Measurements from ENCODE around the gene BHLHE23. TPM values are rescaled to one million over a fixed set of nuclear protein-coding genes. Genes with fewer than 3 reads are reported as not detected.

The BHLHE23 gene
- total and polyA plus RNA-seq, 5 experiments from 2014 or later, result not detected

GRCh38 chr20:62978561-62978943, 28.2 kb downstream of the BHLHE23 start:
- Mint-ChIP-seq H3K36me3 (no peaks in the 10 kb centered on the region), H3K27ac (peak overlapping the region in 7 of 10 donors; percentile 25 to 91 (median 79)), H3K4me3 (peak overlapping the region in 6 of 10 donors; percentile 64 to 79 (median 74)), H3K4me1 (peaks cover 14 to 60% (median 39%) of the 10 kb centered on the region in 4 donors), H3K27me3 (peaks cover 5 to 80% (median 32%) of the 10 kb centered on the region in 5 donors), H3K9me3 (no peaks in the 10 kb centered on the region)
- no peak for DNase-seq
- POLR2A ChIA-PET, result interaction anchor here (1.0 kb wide), 1 partner anchor 62 kb away, joined by 3 read pairs; no protein-coding TSS in a partner anchor
- ATAC-seq, result no peak

- peak; percentile 65 to 87 (median 78) for DNase-seq
- POLR2A ChIA-PET, result interaction anchor here (1.0 to 1.6 kb wide), 3 partner anchors 23 to 61 kb away, joined by 3 to 5 read pairs (median 4); no protein-coding TSS in a partner anchor
- peak; percentile 65 to 76 for ATAC-seq
- peaks cover 14 to 61% (median 42%) of the 10 kb centered on the region in 4 donors for H3K4me1 Mint-ChIP-seq
- peaks cover 6 to 82% (median 30%) of the 10 kb centered on the region in 5 donors for H3K27me3 Mint-ChIP-seq
- peak overlapping the region in 9 of 10 donors; percentile 19 to 91 (median 79) for H3K27ac Mint-ChIP-seq
- H3K9me3 Mint-ChIP-seq, result no peaks in the 10 kb centered on the region
- H3K4me3 Mint-ChIP-seq, result peak overlapping the region; percentile 58 to 79 (median 74)
- no peaks in the 10 kb centered on the region for H3K36me3 Mint-ChIP-seq
These were observed 28.9 kb downstream of the BHLHE23 start for GRCh38 chr20:62977613-62978560.

GRCh38 chr20:62976886-62977285, 29.9 kb downstream of the BHLHE23 start:
- H3K9me3 Mint-ChIP-seq, result no peaks in the 10 kb centered on the region
- H3K27ac Mint-ChIP-seq, result peak overlapping the region in 3 of 10 donors; percentile 64 to 77 (median 69)
- H3K36me3 Mint-ChIP-seq, result no peaks in the 10 kb centered on the region
- no peak for DNase-seq
- ATAC-seq, result no peak
- H3K27me3 Mint-ChIP-seq, result peaks cover 12 to 84% (median 35%) of the 10 kb centered on the region in 5 donors
- no peak overlapping the region for H3K4me3 Mint-ChIP-seq
- peaks cover 20 to 60% (median 42%) of the 10 kb centered on the region in 4 donors for H3K4me1 Mint-ChIP-seq
- POLR2A ChIA-PET, result interaction anchor here (1.3 to 1.6 kb wide), 3 partner anchors 22 to 56 kb away, joined by 3 to 5 read pairs (median 4); no protein-coding TSS in a partner anchor

- no peaks in the 10 kb centered on the region for H3K9me3 Mint-ChIP-seq
- ATAC-seq (no peak), DNase-seq (no peak)
- peaks cover 22 to 59% (median 42%) of the 10 kb centered on the region in 4 donors for H3K4me1 Mint-ChIP-seq
- peak overlapping the region in 2 of 10 donors; percentile 11 to 43 for H3K4me3 Mint-ChIP-seq
- peak overlapping the region in 5 of 10 donors; percentile 40 to 85 (median 62) for H3K27ac Mint-ChIP-seq
- peaks cover 18 to 82% (median 42%) of the 10 kb centered on the region in 5 donors for H3K27me3 Mint-ChIP-seq
- POLR2A ChIA-PET, result interaction anchor here (1.6 kb wide), 1 partner anchor 55 kb away, joined by 3 read pairs; no protein-coding TSS in a partner anchor
- H3K36me3 Mint-ChIP-seq, result no peaks in the 10 kb centered on the region
These were observed 30.8 kb downstream of the BHLHE23 start for GRCh38 chr20:62975812-62976508.

- peaks cover 21 to 54% (median 38%) of the 10 kb centered on the region in 4 donors for H3K4me1 Mint-ChIP-seq
- H3K4me3 Mint-ChIP-seq, result no peak overlapping the region
- ATAC-seq (no peak), DNase-seq (no peak)
- no peaks in the 10 kb centered on the region for H3K9me3 Mint-ChIP-seq
- H3K27ac Mint-ChIP-seq, result peak overlapping the region in 3 of 10 donors; percentile 52 to 64 (median 55)
- H3K36me3 Mint-ChIP-seq, result no peaks in the 10 kb centered on the region
- POLR2A ChIA-PET, result interaction anchor here (0.6 to 1.6 kb wide), 2 partner anchors 17 to 55 kb away, joined by 3 to 4 read pairs; no protein-coding TSS in a partner anchor
- H3K27me3 Mint-ChIP-seq, result peaks cover 16 to 78% (median 38%) of the 10 kb centered on the region in 5 donors
These were observed 31.5 kb downstream of the BHLHE23 start for GRCh38 chr20:62975251-62975760.

- Mint-ChIP-seq H3K27ac (peak overlapping the region in 1 of 10 donors; percentile 78), H3K27me3 (peaks cover 16 to 58% (median 33%) of the 10 kb centered on the region in 5 donors), H3K9me3 (no peaks in the 10 kb centered on the region), H3K36me3 (no peaks in the 10 kb centered on the region), H3K4me3 (peak overlapping the region in 9 of 10 donors; percentile 31 to 91 (median 75)), H3K4me1 (peaks cover 17 to 34% (median 28%) of the 10 kb centered on the region in 4 donors)
- no peak for DNase-seq
- POLR2A ChIA-PET, result interaction anchor here (0.7 to 1.6 kb wide), 4 partner anchors 14 to 204 kb away, joined by 3 to 8 read pairs (median 5); partner anchors contain the start of gene GID8
- ATAC-seq, result no peak
These were observed 33.7 kb downstream of the BHLHE23 start for GRCh38 chr20:62972845-62973745.

- H3K27me3 Mint-ChIP-seq, result peaks cover 16 to 50% (median 32%) of the 10 kb centered on the region in 5 donors
- no peaks in the 10 kb centered on the region for H3K36me3 Mint-ChIP-seq
- peak; percentile 72 to 91 (median 80) for DNase-seq
- ATAC-seq, result peak; percentile 99
- H3K27ac Mint-ChIP-seq, result peak overlapping the region in 6 of 10 donors; percentile 42 to 83 (median 60)
- H3K4me3 Mint-ChIP-seq, result peak overlapping the region; percentile 74 to 91 (median 81)
- H3K9me3 Mint-ChIP-seq, result no peaks in the 10 kb centered on the region
- peaks cover 13 to 25% (median 20%) of the 10 kb centered on the region in 4 donors for H3K4me1 Mint-ChIP-seq
- POLR2A ChIA-PET, result interaction anchor here (0.7 to 1.6 kb wide), 4 partner anchors 13 to 205 kb away, joined by 3 to 8 read pairs (median 5); partner anchors contain the start of gene GID8
These were observed 34.6 kb downstream of the BHLHE23 start for GRCh38 chr20:62971950-62972844.

- peak overlapping the region in 3 of 10 donors; percentile 36 to 54 (median 50) for H3K27ac Mint-ChIP-seq
- no peak for DNase-seq
- POLR2A ChIA-PET, result interaction anchor here (1.7 kb wide), 1 partner anchor 68 kb away, joined by 6 read pairs; no protein-coding TSS in a partner anchor
- H3K27me3 Mint-ChIP-seq, result peaks cover 16 to 47% (median 30%) of the 10 kb centered on the region in 5 donors
- H3K4me1 Mint-ChIP-seq, result peaks cover 13 to 22% (median 20%) of the 10 kb centered on the region in 4 donors
- H3K36me3 Mint-ChIP-seq, result no peaks in the 10 kb centered on the region
- H3K9me3 Mint-ChIP-seq, result no peaks in the 10 kb centered on the region
- no peak for ATAC-seq
- peak overlapping the region in 8 of 10 donors; percentile 37 to 88 (median 79) for H3K4me3 Mint-ChIP-seq
These were observed 35.4 kb downstream of the BHLHE23 start for GRCh38 chr20:62971211-62971949.

GRCh38 chr20:62970307-62971210, 36.2 kb downstream of the BHLHE23 start:
- ATAC-seq (no peak), DNase-seq (no peak)
- no peak overlapping the region for H3K4me3 Mint-ChIP-seq

More at GRCh38 chr20:62970307-62971210, 36.2 kb downstream of the BHLHE23 start:
- Mint-ChIP-seq H3K27ac (no peak overlapping the region), H3K27me3 (peaks cover 16 to 40% (median 27%) of the 10 kb centered on the region in 5 donors), H3K36me3 (peaks cover 0 to 2% (median 0%) of the 10 kb centered on the region in 3 donors), H3K9me3 (no peaks in the 10 kb centered on the region), H3K4me1 (peaks cover 14 to 19% (median 19%) of the 10 kb centered on the region in 4 donors)
- POLR2A ChIA-PET, result interaction anchor here (1.7 kb wide), 1 partner anchor 67 kb away, joined by 6 read pairs; no protein-coding TSS in a partner anchor
